ENCODE results near the gene MRPL27.

- TF ChIP-seq CTCF (IDR thresholded peaks at IDR 0.05; ENCODE audit: low read depth, low read length) (no peak), EZH2phosphoT487 (IDR thresholded peaks at IDR 0.05; ENCODE audit: low read depth) (no peak)
These were observed 19.3 kb downstream of the MRPL27 start for GRCh38 chr17:50353600-50354195.
